ENCODE results near the gene SCN3A. TPM values are rescaled to one million over a fixed set of nuclear protein-coding genes. Genes with fewer than 3 reads are reported as not detected.

The SCN3A gene
- total and polyA plus RNA-seq, 2 donors (not counting 1 experiment from before 2014, with no cell fraction given) = 5.4 to 6.1 TPM

GRCh38 chr2:165191096-165191728 is 12.6 kb downstream of the SCN3A start:
- WGBS (ENCODE audit: insufficient coverage) = 100% methylated on average over 1 of the region's 2 CpGs
- no peak overlapping the region for H3K27ac ChIP-seq (ENCODE audit: low read length in 2 of 2)

DNA sequence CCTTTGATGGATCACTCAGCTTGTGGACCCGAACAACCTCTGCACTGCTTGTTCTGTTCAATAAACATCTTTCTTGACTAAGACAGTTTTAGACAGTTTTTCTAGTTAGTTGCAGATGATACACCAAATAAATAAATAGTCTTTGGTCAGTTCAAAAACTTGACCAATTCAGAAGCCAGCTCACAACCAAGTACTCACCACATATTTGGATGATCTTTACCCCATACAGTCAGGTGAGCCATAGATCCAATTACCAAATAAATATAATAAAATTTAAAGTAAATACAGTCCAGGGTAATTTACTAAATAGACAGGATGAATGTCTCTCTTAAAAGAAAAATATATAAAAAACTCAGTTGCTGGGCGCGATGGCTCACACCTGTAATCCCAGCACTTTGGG is 18.2 kb downstream of the SCN3A start:
- Histone ChIP-seq H3K4me1 (ENCODE audit: control insufficient read depth in 2 of 2, insufficient read depth in 2 of 2, low read length in 2 of 2) (no peaks in the 10 kb centered on the region), H3K9me3 (ENCODE audit: control extremely low read depth in 1 of 3, control insufficient read depth in 2 of 3, insufficient read depth in 1 of 3, low read length in 2 of 3) (peaks cover 0 to 1% (median 0%) of the 10 kb centered on the region in 3 donors), H2AFZ (ENCODE audit: insufficient read depth, low read depth, low read length, poor library complexity, severe bottlenecking) (no peak overlapping the region), H3K36me3 (replicated peaks in 1 of 2; ENCODE audit: control extremely low read depth in 1 of 2, control insufficient read depth in 1 of 2, extremely low read depth in 1 of 2, insufficient read depth in 2 of 2, low read length in 1 of 2) (peaks cover 0 to 7% of the 10 kb centered on the region in 2 experiments), H3K4me2 (replicated peaks; ENCODE audit: low read depth, low read length, poor library complexity, severe bottlenecking) (no peak overlapping the region), H3K9ac (ENCODE audit: low read length) (no peak overlapping the region), H3K27me3 (replicated peaks in 1 of 4; ENCODE audit: control extremely low read depth in 1 of 4, control insufficient read depth in 3 of 4, insufficient read depth in 4 of 4, low read length in 3 of 4) (no peaks in the 10 kb centered on the region), H3K27ac (ENCODE audit: low read length in 2 of 2) (no peak overlapping the region), H3K4me3 (ENCODE audit: control extremely low read depth in 1 of 5, extremely low read depth in 1 of 5, insufficient read depth in 1 of 5, low read depth in 2 of 5, low read length in 4 of 5) (no peak overlapping the region), H4K20me1 (ENCODE audit: control insufficient read depth, insufficient read depth, low read length, poor library complexity, severe bottlenecking) (no peaks in the 10 kb centered on the region), H3K79me2 (ENCODE audit: control insufficient read depth, insufficient read depth, low read length) (peaks cover 7% of the 10 kb centered on the region)
- ATAC-seq (ENCODE audit: low read depth) (no peak), DNase-seq (no peak)
- H3K9me3 Mint-ChIP-seq (ENCODE audit: insufficient read depth) = no peaks in the 10 kb centered on the region
- CTCF ChIA-PET = interaction anchor here (2.1 kb wide), 1 partner anchor 18 kb away, joined by 10 read pairs; the partner anchor contains the start of gene SCN3A
- POLR2A ChIA-PET = no interaction called here
- H3K27me3 Mint-ChIP-seq = peaks cover 4% of the 10 kb centered on the region
- TF ChIP-seq EZH2 (IDR thresholded peaks at IDR 0.05; ENCODE audit: borderline replicate concordance, insufficient read depth, low read depth, low read length, poor library complexity, severe bottlenecking) = no peak
- TF ChIP-seq, protein P1, sequence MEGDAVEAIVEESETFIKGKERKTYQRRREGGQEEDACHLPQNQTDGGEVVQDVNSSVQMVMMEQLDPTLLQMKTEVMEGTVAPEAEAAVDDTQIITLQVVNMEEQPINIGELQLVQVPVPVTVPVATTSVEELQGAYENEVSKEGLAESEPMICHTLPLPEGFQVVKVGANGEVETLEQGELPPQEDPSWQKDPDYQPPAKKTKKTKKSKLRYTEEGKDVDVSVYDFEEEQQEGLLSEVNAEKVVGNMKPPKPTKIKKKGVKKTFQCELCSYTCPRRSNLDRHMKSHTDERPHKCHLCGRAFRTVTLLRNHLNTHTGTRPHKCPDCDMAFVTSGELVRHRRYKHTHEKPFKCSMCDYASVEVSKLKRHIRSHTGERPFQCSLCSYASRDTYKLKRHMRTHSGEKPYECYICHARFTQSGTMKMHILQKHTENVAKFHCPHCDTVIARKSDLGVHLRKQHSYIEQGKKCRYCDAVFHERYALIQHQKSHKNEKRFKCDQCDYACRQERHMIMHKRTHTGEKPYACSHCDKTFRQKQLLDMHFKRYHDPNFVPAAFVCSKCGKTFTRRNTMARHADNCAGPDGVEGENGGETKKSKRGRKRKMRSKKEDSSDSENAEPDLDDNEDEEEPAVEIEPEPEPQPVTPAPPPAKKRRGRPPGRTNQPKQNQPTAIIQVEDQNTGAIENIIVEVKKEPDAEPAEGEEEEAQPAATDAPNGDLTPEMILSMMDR (IDR thresholded peaks at IDR 0.05) = no peak
- no peak overlapping the region for H3K4me3 Mint-ChIP-seq
- intact Hi-C loops (cut with micrococcal nuclease) = no loop called here
- no peak overlapping the region for H3K27ac Mint-ChIP-seq
- WGBS (ENCODE audit: insufficient coverage) = no CpG with 5 or more reads among the region's 3 CpGs
- H3K4me1 Mint-ChIP-seq = no peaks in the 10 kb centered on the region

More at GRCh38 chr2:165191096-165191728, 12.6 kb downstream of the SCN3A start:
- Histone ChIP-seq H4K20me1 (ENCODE audit: control insufficient read depth, insufficient read depth, low read length, poor library complexity, severe bottlenecking) (no peaks in the 10 kb centered on the region), H3K4me1 (ENCODE audit: control insufficient read depth in 2 of 2, insufficient read depth in 2 of 2, low read length in 2 of 2) (peaks cover 24 to 47% of the 10 kb centered on the region in 2 donors), H3K4me2 (replicated peaks; ENCODE audit: low read depth, low read length, poor library complexity, severe bottlenecking) (no peak overlapping the region), H2AFZ (ENCODE audit: insufficient read depth, low read depth, low read length, poor library complexity, severe bottlenecking) (no peak overlapping the region), H3K36me3 (replicated peaks in 1 of 2; ENCODE audit: control extremely low read depth in 1 of 2, control insufficient read depth in 1 of 2, extremely low read depth in 1 of 2, insufficient read depth in 2 of 2, low read length in 1 of 2) (peaks cover 0 to 6% of the 10 kb centered on the region in 2 experiments), H3K79me2 (ENCODE audit: control insufficient read depth, insufficient read depth, low read length) (peaks cover 43% of the 10 kb centered on the region), H3K4me3 (ENCODE audit: control extremely low read depth in 1 of 5, extremely low read depth in 1 of 5, insufficient read depth in 1 of 5, low read depth in 2 of 5, low read length in 4 of 5) (no peak overlapping the region), H3K9ac (ENCODE audit: low read length) (no peak overlapping the region), H3K27me3 (replicated peaks in 1 of 4; ENCODE audit: control extremely low read depth in 1 of 4, control insufficient read depth in 3 of 4, insufficient read depth in 4 of 4, low read length in 3 of 4) (no peaks in the 10 kb centered on the region), H3K9me3 (ENCODE audit: control extremely low read depth in 1 of 3, control insufficient read depth in 2 of 3, insufficient read depth in 1 of 3, low read length in 2 of 3) (peaks cover 0 to under 1% (median 0%) of the 10 kb centered on the region in 3 donors)
- H3K9me3 Mint-ChIP-seq (ENCODE audit: insufficient read depth) = no peaks in the 10 kb centered on the region
- H3K27ac Mint-ChIP-seq = no peak overlapping the region
- ATAC-seq (ENCODE audit: low read depth) (no peak), DNase-seq (no peak)
- intact Hi-C loops (cut with micrococcal nuclease) = no loop called here
- ChIA-PET POLR2A (interaction anchor here (0.7 kb wide), 1 partner anchor 47 kb away, joined by 6 read pairs; no protein-coding TSS in a partner anchor), CTCF (interaction anchor here (0.6 to 3.0 kb wide), 3 partner anchors 10 to 907 kb away, joined by 3 to 17 read pairs (median 9); partner anchors contain the start of gene SCN3A)
- H3K4me3 Mint-ChIP-seq = no peak overlapping the region
- H3K27me3 Mint-ChIP-seq = peaks cover 3% of the 10 kb centered on the region
- no peak for TF ChIP-seq EZH2 (IDR thresholded peaks at IDR 0.05; ENCODE audit: borderline replicate concordance, insufficient read depth, low read depth, low read length, poor library complexity, severe bottlenecking)
- TF ChIP-seq, protein P1 (IDR thresholded peaks at IDR 0.05) = no peak
- H3K4me1 Mint-ChIP-seq = peaks cover 38% of the 10 kb centered on the region
